GM21576 (cell line): ENCODE results near the gene EMP1.

Experiments used
- ATAC-seq: cut with Tn5 transposase; IDR thresholded peaks from one replicate; pipeline ENCODE4 v1.9.1; 2021; ENCODE audit warnings: mild to moderate bottlenecking, moderate library complexity; ENCODE audit not compliant: unreplicated experiment

Gene EMP1, protein sequence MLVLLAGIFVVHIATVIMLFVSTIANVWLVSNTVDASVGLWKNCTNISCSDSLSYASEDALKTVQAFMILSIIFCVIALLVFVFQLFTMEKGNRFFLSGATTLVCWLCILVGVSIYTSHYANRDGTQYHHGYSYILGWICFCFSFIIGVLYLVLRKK

GRCh38 chr12:13196130-13196921 lies at the start of gene EMP1:
TSS of gene EMP1 (plus strand) at chr12:13196726. CDS start at chr12:13211511, 14,785 bp downstream.
- ATAC-seq = peak; percentile 82

GRCh38 chr12:13147688-13148484 lies 48.6 kb upstream of the EMP1 start:
- ATAC-seq = no peak

GRCh38 chr12:13148485-13148847 lies 48.1 kb upstream of the EMP1 start:
- no peak for ATAC-seq

- ATAC-seq = no peak
These were observed 47.1 kb upstream of the EMP1 start for GRCh38 chr12:13149411-13149810.

DNA sequence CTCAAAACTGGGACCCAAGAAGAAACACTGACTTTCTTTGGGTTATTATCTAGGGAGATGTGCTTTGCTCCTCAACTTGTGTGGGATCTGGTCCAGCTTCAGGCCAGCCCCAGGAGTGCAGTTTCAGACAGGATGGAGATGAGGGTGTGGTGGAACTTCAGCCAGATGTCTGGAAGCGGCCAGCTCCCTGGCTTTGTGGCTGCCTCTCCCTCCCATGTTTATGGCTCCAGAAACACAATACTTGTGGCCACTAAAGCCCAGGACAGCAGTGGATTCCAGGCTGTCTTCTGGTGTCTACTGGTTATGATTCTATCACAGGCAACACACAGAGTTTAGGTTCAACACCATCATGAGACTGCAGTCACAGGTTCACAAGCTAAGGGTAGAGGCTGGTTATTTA lies 44.2 kb upstream of the EMP1 start:
- no peak for ATAC-seq

- no peak for ATAC-seq
These were observed 43.8 kb upstream of the EMP1 start for GRCh38 chr12:13152756-13153155.

- no peak for ATAC-seq
These were observed 43.3 kb upstream of the EMP1 start for GRCh38 chr12:13153180-13153579.

GRCh38 chr12:13154027-13154538 lies 42.4 kb upstream of the EMP1 start:
- no peak for ATAC-seq

- ATAC-seq = no peak
These were observed 41.7 kb upstream of the EMP1 start for GRCh38 chr12:13154831-13155230.

DNA sequence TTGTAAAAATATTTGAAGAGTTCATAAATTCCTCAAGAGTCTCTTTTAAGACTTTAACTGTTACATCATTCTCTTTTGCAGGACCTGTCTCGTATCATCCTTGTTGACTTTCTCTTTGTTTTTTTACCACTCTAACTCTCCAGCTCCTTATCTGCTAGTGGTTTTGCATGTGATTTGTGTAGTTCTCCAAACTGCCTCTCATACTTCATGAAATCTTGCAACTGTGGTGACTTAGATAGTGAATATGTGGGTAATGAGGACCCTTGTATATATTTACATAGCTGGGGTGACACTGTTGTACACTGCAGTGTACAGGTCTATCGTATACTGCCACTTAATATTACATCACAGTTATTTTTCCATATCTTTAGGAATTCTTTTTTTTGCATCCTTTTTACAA lies 40.2 kb upstream of the EMP1 start:
- ATAC-seq = no peak

- no peak for ATAC-seq
These were observed 35.4 kb upstream of the EMP1 start for GRCh38 chr12:13161172-13161571.

- ATAC-seq = no peak
These were observed 33.6 kb upstream of the EMP1 start for GRCh38 chr12:13162904-13163303.

GRCh38 chr12:13163868-13164635 lies 32.5 kb upstream of the EMP1 start:
- ATAC-seq = no peak

DNA sequence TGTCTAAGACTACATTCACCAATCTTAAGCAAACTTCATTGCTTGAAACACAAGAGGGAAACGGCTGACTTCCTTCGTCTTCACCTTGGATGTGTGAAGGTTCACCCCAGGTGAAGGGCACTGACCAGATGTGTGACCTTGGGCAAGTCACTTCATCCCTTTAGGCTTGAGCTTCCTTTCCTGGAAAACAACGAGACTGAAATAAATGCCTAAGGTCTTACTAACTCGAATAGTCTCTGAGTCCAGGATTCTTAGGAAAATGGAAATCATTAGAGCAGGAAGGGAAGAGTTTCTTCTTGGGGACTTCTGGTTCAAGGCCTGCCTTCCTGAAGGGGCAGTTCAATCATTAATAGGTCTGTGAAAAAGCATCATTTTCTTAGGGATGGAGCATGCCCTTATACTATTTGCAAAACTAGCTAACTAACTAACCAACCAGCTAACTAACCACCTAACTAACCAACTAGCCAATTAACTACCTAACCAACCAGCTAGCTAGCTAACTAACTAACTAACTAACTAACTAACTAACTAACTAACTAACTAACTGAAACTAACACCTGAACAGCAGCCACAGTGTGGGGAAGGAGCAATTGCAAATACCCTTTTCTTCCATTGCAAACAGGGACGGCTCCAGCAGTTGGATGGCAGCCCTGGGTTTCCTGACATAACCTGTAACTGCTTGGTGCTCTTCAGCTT lies 31.5 kb upstream of the EMP1 start:
- no peak for ATAC-seq

DNA sequence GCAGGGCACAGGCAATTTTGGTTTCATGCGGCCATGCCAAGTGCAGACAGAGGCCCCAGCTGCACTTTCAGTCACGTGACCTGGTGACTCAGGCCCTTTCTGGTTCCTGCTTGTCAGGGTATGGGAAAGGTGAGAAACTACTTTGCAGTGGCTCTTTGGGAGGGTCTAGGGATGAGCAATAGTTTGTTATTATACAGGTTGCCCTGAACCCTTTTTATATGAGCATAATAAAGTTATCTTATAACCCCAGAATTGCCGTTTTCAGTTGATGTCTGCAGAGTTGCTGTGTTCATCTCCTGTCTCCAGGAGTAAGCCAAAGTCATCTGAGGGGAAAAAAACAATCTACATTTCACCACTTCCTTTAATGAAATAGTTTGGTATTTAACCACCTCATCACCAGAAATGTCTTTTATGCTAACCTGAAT lies 30.9 kb upstream of the EMP1 start:
- peak; percentile 63 for ATAC-seq

DNA sequence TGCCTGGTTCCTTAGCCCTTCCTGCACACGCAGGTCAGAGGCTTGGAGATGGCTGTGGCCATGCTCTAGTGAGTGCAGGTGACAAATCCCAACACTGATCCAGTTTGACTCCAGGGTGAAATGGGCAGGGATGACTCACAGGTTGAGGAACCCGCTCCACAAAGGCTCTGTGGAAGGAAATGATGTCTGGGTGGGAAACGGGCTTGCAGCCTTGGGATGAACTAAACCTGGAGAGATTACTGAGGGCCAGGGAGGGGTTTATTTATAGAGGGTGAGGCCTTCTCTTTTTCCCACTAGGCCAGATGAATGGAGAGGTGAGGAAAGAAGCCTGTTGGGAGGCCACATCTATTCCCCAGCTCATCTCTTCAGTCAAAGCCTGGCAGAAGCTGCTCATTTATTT lies 29.3 kb upstream of the EMP1 start:
- no peak for ATAC-seq

- ATAC-seq = no peak
These were observed 28.6 kb upstream of the EMP1 start for GRCh38 chr12:13167906-13168305.

GRCh38 chr12:13169272-13169671 lies 27.3 kb upstream of the EMP1 start:
- no peak for ATAC-seq

DNA sequence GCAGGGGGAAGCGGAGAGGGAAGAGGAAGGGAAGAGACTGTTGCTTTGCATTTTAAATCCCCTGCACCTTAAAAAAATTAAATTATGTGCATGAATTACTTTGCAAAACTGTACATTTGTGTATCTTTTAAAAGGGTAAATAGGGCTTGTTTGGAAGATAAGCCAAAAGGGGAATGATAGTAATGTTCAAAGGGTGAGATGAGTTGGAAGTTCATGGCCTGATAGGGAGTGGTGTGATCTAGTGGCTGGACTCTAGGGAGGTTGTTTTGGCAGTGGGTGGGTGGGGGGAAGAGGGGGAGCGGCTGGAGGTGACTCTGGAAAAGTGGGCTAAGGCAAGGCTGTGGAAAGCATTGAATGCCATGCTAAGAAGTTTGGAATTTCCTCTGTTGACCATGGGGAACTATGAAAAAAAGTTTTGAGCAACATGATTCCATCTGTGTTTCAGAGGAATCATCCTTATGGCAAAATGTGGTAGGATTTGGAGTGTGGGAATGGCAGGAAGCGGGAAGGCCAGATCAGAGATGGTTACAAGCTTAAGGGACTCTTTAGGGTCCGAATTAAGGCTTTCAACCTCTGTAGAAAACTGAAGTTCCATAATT lies 25.5 kb upstream of the EMP1 start:
- ATAC-seq = no peak
